Activated T-helper 1 cell treated with Interleukin-2 at 50 U/mL for 16 hours (primary cell): ENCODE data around the gene WDR46.

Experiments used
- DNase-seq: peaks from one replicate; pipeline ENCODE4 v3.0.0-alpha.2; 2020; ENCODE audit warnings: low read depth

Gene WDR46

DNA sequence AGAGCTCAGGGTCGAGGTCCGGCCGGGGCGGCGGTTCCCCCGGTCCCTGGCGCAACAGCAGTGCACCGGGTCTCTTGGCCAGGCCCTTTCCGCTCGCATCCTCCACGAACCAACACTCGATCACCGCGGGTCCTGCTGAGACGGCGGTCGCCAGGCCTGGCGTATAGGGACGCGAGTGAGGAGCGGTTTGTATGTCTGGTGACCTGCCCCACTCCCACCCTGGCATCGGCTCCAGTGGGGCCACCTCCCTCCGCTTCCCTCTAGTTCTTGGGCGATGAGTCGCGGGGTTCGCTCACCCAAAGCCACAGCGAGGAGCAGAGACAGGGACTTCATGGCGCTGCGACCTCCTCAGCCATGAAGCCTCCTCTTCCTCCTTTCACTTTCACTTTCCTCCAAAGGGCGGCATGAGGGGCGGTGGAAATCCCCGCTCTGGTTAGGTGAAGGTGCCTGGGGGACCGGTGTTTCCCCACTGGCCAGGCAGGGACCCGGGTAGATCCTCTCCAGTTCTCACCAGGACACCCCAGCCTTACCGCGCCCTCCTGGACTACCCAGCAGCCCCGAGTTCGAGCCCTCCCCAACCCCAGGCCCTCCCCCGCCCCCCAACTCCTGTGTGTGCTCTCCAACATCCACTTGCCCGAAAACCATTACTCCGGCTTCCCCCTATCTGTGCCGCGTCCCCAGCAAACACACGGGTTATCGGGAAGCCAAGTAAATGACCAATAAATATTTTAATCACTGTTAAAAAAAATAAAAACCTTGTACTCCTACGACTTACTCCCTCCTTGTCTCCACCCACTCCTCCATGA, 24.9 kb upstream of the WDR46 start, which contains the start of gene TAPBP:
TAPBP (minus strand) TSS at position 370 of the 806 bp plus-strand sequence; CDS start at position 333, 37 bp downstream.
- peak; percentile 65 for DNase-seq

DNA sequence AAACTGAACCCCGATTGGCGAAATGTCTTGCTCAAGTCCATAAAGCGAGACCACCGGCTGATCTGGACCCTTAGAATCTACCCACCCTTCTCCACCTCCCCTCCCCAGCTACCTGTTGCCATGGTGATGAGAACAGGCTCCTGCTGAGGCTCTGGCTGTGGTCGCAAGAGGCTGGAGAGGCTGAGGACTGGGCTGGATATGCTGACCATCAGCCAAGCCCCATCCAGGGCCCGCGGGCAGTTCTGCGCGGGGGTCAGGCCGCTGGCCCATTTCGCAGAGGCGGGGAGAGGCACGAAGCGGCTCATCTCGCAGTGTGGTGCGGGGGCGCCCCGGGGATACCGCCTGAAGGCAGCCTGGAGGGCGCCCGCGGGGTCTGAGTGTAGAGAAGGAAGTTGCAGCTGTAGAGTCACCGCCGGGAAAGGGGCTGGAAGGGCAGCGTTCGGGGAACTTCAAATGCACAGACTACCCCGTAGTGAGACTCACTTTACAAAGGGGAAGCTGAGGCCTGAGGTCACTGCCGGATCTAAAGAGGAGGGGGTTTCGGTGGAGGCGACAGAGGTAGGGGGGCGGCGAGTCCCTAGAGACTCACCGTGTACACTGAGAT, 24.2 kb upstream of the WDR46 start:
- no peak for DNase-seq

DNA sequence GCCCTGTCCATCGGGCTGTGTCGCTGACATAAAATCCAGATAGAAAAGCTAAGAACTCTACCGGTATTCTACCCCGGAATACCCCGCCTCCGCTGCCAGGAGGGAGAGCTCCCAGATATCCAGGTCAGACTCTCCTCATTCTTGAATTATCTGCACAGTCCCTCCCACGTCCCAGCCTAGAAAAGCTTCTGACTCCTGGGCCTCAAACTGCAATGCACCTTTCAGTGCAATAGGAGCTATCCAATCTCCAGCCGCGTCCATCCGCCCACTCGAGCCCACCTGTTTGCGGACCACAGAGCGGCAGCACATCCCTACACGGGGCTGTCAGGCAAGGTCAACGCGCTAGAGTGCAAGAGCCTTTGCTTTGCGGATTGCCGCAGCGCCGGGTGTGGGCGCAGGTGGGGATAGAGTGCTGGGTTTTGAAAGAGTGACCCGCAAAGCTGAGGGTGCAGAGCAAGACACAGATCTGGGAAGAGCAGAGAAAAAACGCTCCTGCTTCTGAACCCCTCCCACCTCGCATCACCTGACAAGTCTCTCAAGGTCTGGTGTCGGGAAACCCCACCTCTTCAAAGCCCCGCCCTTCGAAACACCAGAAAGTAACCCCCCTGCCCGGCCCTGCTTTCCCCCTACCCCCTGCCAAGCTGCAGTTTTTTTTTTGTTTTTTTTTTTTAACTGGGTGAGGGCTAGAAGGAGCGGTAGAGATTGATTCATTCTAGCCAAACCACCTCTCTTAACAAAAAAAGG, 23.5 kb upstream of the WDR46 start:
- peak; percentile 64 for DNase-seq

DNA sequence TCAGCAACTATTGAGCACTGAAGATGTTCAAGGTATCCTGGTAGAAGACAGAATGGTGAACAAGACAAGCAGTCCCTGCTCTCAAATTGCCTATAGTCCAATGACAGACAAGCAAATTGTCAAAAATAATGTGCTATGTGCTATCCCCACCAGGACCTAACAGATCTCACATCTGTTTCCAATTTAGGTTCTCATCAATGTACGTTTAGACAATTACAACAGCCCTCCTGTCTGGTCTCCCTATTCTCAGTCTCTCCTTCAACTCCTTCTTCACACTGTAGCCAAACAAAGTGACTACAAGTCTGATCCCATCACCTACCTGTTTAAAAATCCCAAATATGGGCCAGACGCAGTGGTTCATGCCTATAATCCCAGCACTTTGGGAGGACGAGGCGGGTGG, 17.3 kb upstream of the WDR46 start:
- no peak for DNase-seq

DNA sequence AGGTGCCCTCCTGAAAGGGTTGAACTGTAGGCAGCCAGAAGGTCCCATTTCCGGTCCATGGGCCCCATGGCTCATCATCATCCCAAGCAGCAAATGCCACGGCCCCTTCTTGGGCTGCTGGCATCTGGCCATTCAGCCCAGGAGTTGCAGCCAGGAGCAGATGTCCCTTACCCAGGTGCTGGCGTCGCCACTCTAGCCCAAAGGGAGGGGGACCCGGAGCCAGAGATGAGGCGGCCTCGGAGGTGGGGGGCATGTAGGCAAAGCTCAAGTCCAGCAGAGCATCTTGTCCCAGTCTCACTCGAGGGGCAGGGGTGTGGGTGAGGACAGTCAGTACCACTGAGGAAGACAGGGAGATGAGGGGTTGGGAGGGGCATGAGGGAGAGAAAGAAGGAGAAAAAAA, 16.0 kb upstream of the WDR46 start:
- no peak for DNase-seq

DNA sequence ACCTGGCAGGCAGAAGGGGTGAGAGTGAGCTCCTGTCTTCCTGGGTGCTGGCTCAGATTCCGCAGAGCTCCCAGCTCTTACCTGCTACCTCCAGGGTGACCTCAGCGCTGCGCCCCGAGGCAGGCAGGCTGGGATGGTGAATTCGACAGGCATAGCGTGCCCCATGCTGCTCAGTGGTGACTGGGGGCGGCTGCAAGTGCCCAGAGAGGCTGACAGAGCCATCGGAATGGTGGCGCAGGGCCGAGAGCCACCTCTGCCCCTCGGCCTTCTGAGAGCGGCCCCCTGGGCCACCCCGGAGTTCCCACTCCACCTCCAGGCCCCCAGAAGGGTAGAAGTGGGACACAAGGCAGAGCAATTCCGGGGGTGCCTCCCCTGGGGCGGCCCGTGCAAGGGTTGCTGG, 15.2 kb upstream of the WDR46 start:
- no peak for DNase-seq

DNA sequence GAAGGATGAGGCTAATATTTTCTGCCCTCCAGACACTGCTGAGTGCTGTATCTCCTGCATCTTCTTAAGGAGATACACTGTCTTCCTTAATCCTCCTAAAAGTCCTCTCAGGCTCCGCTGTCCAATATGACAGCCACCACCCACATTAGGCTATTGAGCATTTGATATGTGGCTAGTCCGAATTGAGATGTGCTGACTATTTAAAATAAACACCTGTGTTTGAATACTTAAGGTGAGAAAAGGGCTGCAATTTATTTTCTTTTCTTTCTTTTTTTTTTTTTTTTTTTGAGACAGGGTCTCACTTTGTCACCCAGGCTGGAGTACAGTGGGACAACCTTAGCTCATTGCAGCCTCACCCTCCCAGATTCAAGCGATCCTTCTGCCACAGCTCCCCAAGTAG, 12.8 kb upstream of the WDR46 start:
- DNase-seq: no peak

DNA sequence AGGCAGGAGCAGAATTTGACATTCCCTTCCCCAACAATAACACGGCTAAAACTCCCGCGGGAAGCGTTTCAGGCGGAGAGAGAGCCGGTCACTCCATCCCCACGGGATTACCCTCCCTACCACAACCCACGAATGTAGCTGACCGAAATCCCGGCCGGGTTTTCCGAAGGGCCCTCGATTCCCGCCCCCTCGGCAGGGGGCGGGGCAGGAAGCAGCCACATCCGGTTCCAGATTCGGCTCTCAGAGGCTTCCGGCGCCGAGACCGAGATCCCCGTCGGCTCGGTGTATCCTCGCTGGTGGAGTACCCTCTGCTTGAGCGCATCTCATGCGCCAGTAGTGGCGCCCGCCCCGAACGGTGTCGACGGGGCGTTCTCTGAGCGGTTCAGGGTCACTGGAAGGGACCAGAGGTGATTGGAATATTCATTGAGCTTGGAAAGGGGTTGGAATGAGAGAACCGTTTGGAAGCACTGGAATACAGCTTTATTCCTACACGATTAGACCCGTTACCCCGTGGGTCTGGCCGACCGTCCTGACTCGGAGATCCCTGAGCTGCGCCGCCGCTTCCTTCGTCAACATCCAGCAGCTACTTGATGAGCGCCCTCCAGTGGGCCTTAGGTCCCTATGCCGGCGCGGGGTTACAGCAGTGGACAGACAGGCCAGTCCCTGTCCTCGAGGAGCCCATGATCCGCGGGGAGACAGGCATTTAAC, 10.4 kb upstream of the WDR46 start:
- DNase-seq: peak; percentile 90

DNA sequence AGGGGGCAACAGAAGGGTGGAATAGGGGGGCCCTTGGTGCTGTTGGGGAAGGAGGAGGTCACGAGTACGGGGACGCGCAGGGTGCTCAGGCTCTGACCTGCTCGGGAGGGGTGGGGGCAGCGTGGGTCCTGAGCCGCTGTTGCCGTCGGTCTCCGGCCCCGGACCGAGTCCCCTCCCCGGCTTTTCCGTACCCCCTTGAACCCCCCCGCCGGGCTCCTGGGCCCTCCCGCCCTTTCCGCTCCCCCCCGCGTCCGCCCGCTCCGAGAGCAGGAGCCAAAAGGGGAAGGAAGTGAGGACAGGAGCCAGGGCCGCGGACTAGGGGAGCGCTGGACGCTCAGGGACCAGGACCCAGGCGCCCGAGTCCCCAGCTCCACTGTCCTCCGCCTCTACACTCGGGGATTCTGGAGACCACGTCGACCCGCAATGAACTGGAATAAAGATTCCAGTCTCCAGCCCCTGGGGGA, 9.8 kb upstream of the WDR46 start, which contains the start of gene RGL2:
RGL2 (minus strand) TSS at position 170 of the 464 bp plus-strand sequence. CDS start 332 bp downstream, outside the sequence.
- no peak for DNase-seq

DNA sequence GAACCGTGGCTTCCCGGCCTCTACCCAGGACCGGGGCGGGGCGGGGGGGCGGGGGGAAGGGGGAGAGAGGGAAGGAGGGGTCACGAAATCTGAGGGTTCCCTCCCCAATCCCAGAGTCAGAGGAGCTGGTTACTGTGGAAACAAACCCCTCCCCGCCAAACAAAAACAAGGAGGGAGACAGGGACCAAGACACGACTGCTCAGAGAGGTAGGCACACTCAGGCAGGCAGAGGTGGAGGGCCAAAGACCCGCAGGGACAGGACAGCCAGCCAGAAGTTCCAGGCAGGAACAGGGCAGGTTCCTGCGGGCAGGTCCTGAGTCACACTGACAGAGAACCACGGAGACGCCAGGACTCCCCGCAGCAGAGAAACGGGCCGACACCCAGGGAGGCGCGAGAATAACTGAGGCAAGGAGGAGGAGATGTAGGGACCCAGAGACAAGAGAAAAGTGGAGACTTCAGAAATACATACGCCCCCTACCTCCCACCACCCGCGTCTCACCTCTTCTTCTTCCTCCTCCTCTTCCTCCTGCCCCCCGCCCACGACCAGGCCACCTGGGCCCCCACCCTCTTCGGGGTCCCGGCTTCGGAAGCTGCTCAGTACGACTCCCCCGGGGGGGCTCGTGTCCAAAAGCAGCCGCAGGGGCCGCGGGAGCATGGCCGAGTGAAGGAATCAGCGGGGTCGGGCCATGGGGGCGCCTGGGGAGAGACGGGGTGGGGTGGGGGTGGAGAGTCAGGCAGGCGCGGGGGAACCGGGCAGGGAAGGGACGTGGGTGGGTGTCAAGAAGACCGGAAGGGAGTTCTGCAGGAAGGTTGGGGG, 9.1 kb upstream of the WDR46 start:
- no peak for DNase-seq

DNA sequence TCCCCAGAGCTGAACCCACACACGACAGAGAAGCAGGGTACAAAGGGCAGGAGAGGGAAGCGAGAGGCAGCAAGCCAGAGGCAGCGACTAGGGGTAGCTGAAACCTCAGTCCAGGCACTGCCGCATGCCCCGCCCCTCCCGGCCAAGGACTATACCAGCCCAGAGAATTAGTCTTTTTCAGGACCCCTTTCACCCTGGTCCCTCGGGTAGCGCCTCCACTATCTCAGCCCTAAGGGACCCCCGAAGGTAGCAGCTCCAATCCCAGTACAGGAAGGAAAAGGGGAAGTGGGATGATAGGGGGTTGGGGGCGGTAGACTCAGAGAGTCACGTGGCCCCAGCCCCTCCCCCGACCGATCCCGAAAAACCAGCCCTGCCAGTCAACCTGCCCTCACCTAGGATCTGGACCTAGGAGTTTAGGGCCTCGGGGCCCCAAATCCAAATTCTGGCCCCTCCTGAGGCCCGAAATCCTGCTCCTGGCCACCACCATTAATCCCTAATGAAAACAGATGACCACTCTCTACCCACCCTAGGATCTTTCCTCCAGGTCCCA, 8.4 kb upstream of the WDR46 start:
- no peak for DNase-seq

DNA sequence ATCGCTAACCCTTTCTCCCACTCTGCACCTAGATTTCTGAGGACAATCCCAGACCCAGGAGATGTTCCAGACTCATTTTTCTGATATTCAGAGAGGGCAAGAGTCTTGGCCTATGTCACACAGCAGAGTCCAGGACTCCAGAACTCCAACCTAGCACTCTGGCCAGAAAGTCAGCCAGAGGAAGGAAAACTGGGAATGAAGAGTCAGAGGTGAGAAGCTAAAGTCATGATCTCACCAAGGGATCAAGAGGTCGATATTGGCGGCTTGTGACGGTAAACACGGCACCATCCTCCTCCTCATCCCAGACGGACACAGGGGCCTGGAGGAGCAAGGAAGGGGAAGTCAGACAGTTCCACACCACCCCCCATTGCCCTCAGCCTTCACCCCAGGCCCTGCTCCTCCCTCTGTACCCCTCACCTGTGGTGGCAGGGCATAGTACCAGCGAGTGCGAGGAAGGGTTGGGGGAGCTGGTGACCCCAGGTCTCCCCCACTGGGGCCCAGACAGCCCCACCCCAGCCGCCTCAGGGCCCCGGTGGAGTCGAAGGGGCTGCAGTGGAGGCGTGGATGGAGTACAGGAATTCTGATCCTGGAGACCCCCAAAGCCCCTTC, 7.9 kb upstream of the WDR46 start:
- DNase-seq: no peak

DNA sequence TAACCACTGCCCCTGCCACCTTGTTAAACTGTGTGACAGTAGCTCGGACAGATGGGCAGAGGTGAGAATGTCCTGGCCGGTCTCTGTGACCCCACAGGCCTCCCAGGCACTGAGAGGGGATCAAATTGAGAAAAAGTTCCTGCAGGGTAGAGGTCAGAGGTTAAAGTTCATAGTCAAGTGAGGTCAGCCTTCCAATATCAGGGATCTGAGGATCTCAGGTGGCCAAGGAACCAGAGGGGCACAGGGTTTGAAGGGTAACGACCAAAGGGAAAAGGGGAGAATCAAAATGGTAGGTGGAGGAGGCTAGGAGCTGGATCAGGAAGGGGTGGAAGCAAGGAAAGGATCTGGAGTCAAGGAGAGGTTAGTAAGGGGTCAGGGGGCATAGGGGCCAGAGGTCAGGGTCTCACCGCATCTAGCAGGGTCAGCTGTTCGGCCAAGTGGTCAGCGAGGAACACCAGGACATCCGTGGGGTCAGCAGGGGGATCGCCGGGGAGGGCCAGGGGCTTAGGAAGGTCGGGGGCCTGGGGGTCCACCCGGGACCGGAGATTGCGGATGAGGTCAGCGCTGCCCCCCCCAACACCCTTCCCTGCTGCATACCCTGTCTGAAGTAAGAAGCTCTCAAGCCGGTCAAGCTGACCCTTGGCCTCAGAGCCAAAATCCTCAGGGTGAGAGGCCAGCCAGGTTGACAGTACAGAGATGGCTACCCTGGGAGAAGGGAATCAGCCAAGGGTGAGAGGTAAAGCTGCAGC, 6.8 kb upstream of the WDR46 start:
- no peak for DNase-seq

DNA sequence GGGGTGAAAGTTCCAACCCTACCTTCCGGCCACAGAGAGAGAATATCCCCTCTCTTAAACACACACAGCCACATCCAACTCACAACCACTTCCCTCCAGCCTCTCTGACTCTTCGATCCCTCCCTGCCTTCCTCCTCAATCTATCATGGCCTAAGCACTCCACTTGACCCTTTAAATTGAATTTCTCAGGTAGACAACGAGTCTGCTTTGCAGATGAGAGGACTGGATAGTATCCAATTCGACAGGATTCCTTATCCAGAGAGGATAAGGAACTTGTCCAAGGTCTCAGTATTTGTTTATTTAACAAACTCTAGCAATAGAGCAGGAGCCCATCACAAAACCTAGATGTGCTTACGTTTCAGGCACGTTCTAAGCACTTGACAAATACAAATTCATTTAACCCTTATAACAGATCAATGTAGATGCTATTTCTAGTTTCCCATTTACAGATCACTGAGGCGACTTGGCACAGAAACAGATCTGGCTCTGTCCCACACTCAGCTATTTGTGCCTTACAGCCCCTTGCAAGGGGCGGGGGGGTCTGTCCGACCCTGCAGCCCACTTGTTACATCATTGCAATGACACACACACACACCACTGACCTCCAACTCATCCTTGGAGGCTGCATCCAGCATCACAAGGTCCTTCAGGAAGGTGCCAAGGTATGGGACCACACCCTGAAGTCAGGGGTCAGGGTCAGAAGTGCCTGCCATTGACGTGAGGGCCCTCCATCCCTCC, 5.2 kb upstream of the WDR46 start:
- DNase-seq: no peak

DNA sequence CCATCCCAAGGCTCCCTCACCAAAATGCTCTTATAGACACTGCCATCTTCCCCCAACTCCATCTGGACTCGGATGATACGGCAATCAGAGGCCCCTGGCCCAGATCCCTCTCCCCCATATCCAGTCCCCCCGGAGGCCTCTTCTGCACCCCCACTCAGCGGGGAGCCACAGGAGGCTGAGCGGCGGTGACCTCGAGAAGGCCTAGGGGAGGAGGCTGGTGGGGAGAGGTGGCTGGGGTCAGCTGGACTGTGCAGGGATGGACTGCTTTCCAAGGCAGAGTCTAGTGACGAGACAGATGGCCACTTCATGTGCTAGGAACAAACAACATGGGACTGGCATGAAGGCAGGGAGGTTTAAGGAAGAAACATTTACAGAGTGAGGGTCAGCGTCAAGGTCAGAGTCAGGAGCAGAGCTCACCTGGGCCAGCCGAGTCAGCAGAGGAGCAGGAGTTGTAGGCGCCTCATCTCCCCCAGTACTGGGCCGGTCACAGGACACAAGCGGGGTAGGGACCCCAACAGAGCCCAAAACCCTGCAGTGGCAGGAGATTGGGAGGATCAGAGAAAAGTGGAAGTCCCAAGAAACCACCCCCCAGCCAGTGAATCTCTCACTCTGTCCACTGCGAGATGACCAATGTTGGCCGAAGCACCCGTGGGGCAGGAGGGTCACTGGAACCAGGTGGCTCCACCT, 4.1 kb upstream of the WDR46 start:
- no peak for DNase-seq

DNA sequence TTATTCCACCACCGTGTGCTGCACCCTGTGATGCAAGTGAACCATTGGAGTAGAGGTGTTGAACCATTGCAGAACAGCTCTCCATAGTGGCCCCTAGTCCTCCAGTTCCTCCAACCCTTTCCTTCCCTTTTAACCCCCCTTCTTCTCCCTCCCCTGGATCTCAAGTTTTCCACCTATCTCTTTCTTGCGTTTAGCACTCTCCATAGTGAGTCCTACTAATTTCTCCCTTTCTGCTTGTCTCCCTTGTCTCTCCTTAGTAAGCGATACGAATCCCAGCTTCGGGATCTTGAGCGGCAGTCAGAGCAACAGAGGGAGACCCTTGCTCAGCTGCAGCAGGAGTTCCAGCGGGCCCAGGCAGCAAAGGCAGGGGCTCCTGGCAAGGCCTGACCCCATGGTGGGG, 1.4 kb upstream of the WDR46 start:
- DNase-seq: no peak

DNA sequence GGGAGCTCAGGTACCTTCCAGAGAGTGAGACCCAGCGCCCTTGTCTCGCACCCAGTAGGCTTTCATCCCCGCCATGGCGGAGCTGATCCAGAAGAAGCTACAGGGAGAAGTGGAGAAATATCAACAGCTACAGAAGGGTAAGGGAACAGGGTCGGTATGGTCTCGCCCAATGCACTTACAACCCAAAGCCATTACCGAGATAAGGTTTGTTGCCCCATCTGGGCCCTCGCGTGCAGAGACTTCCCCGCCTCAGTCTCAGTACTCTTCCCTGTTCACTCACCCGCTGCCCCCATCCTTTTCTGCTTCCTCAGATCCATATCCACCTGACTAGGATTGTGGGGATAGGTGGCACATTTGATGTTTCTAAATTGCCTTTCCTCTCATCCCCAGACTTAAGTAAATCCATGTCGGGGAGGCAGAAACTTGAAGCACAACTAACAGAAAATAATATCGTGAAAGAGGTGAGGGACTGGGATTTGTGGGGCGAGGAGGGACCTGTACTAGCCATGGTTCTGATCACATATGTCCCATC, 811 bp upstream of the WDR46 start:
- DNase-seq: no peak
